ENCODE results near the gene ARPIN. TPM values are rescaled to one million over a fixed set of nuclear protein-coding genes. Genes with fewer than 3 reads are reported as not detected.
"Not testable (repeated sequence)": the region's sequence is repeated elsewhere in the genome, so short reads cannot be mapped to it uniquely, and the experiment has no call there.

Gene ARPIN
- total RNA-seq, 2 donors from 2014 or later = 31.7 to 36.7 TPM

- Histone ChIP-seq H3K9ac (ENCODE audit: low read depth in 2 of 2, low read length in 2 of 2) (no peak overlapping the region), H3K4me1 (no peaks in the 10 kb centered on the region), H3K9me3 (no peaks in the 10 kb centered on the region), H3K36me3 (no peaks in the 10 kb centered on the region), H3K27ac (peak overlapping the region; percentile 87), H3K27me3 (no peaks in the 10 kb centered on the region), H3K4me3 (no peak overlapping the region)
- no peak for TF ChIP-seq CTCF (IDR thresholded peaks at IDR 0.05)
- intact Hi-C loops (cut with DNase I) = no loop called here
- DNase-seq = peak; percentile 82
These were observed 55.1 kb downstream of the ARPIN start for GRCh38 chr15:89857673-89858072.

GRCh38 chr15:89855948-89856347, 56.8 kb downstream of the ARPIN start:
- intact Hi-C loops (cut with DNase I) = no loop called here
- Histone ChIP-seq H3K27ac (peak overlapping the region; percentile 87), H3K36me3 (no peaks in the 10 kb centered on the region), H3K9ac (ENCODE audit: low read depth in 2 of 2, low read length in 2 of 2) (no peak overlapping the region), H3K4me1 (no peaks in the 10 kb centered on the region), H3K4me3 (no peak overlapping the region), H3K9me3 (no peaks in the 10 kb centered on the region), H3K27me3 (no peaks in the 10 kb centered on the region)
- DNase-seq = no peak
- no peak for TF ChIP-seq CTCF (IDR thresholded peaks at IDR 0.05)

GRCh38 chr15:89854863-89855262, 57.9 kb downstream of the ARPIN start:
- H3K9ac ChIP-seq (ENCODE audit: low read depth in 2 of 2, low read length in 2 of 2); H3K9me3 ChIP-seq; H3K27me3 ChIP-seq; DNase-seq; intact Hi-C loops (cut with DNase I); H3K4me1 ChIP-seq; H3K36me3 ChIP-seq; H3K4me3 ChIP-seq; H3K27ac ChIP-seq: not testable (repeated sequence)

GRCh38 chr15:89852342-89852995, 60.3 kb downstream of the ARPIN start:
- H3K27ac ChIP-seq = peak overlapping the region; percentile 84
- no peaks in the 10 kb centered on the region for H3K36me3 ChIP-seq
- no peaks in the 10 kb centered on the region for H3K4me1 ChIP-seq
- no peak for TF ChIP-seq CTCF (IDR thresholded peaks at IDR 0.05)
- no peaks in the 10 kb centered on the region for H3K27me3 ChIP-seq
- peak overlapping the region in 1 of 2 donors; percentile 23 for H3K9ac ChIP-seq (ENCODE audit: low read depth in 2 of 2, low read length in 2 of 2)
- peak; percentile 61 for DNase-seq
- intact Hi-C loops (cut with DNase I) = no loop called here
- H3K4me3 ChIP-seq = no peak overlapping the region
- H3K9me3 ChIP-seq = no peaks in the 10 kb centered on the region

- Histone ChIP-seq H3K9ac (ENCODE audit: low read depth in 2 of 2, low read length in 2 of 2) (peak overlapping the region in 1 of 2 donors; percentile 23), H3K4me1 (no peaks in the 10 kb centered on the region), H3K27me3 (no peaks in the 10 kb centered on the region), H3K9me3 (no peaks in the 10 kb centered on the region), H3K27ac (peak overlapping the region; percentile 84), H3K4me3 (no peak overlapping the region), H3K36me3 (no peaks in the 10 kb centered on the region)
- intact Hi-C loops (cut with DNase I) = no loop called here
- no peak for TF ChIP-seq CTCF (IDR thresholded peaks at IDR 0.05)
- DNase-seq = no peak
These were observed 60.9 kb downstream of the ARPIN start for GRCh38 chr15:89851673-89852341.

GRCh38 chr15:89848970-89849292, 63.8 kb downstream of the ARPIN start:
- H3K4me3 ChIP-seq = no peak overlapping the region
- H3K4me1 ChIP-seq = no peaks in the 10 kb centered on the region
- TF ChIP-seq CTCF (IDR thresholded peaks at IDR 0.05) = no peak
- no peaks in the 10 kb centered on the region for H3K27me3 ChIP-seq
- H3K9me3 ChIP-seq = no peaks in the 10 kb centered on the region
- H3K27ac ChIP-seq = peak overlapping the region; percentile 84
- H3K9ac ChIP-seq (ENCODE audit: low read depth in 2 of 2, low read length in 2 of 2) = no peak overlapping the region
- no peaks in the 10 kb centered on the region for H3K36me3 ChIP-seq
- DNase-seq = no peak
- intact Hi-C loops (cut with DNase I) = no loop called here

Data from colonic mucosa (tissue), 4 donors.